Right lobe of liver (tissue), 6 donors: ENCODE results near the gene AP1B1. TPM values are rescaled to one million over a fixed set of nuclear protein-coding genes. Genes with fewer than 3 reads are reported as not detected.

Experiments
- ATAC-seq, 4 donors: fragments of 200-7000 bp; cut with Tn5 transposase; one replicate each; pipeline ENCODE4 v1.9.1; 2020; ENCODE audit warnings: mild to moderate bottlenecking in 4 of 4, moderate library complexity in 4 of 4
- DNase-seq, 3 donors: peaks; one replicate each; pipeline ENCODE4 v3.0.0-alpha.2; 2020
- H3K27ac ChIP-seq, 3 donors: fragments of 200-600 bp; one replicate each; pipeline ENCODE4 v1.8.0; 2022
- H3K27me3 ChIP-seq, 2 donors: fragments of 200-600 bp; one replicate each; pipeline ENCODE4 v1.8.0; 2022
- H3K36me3 ChIP-seq, 4 donors: fragments of 200-600 bp; sonication (generic) in 1 of 4; one replicate each; pipeline versions ENCODE4 v1.5.1 to v1.8.0; 2017 to 2022; ENCODE audit warnings: control low read depth in 1 of 4
- H3K4me1 ChIP-seq, 4 donors: fragments of 200-600 bp; sonication (generic) in 1 of 4; one replicate each; pipeline versions ENCODE4 v1.5.1 to v1.8.0; 2017 to 2022; ENCODE audit warnings: control low read depth in 1 of 4
- H3K4me3 ChIP-seq, 3 donors: fragments of 200-600 bp; one replicate each; pipeline ENCODE4 v1.8.0; 2022
- H3K9me3 ChIP-seq, 4 donors: fragments of 200-600 bp; sonication (generic) in 1 of 4; one replicate each; pipeline versions ENCODE4 v1.5.1 to v1.8.0; 2017 to 2022; ENCODE audit warnings: control low read depth in 1 of 4
- CTCF ChIP-seq, 4 donors: fragments of 200-600 bp in 3 of 4; fragments of 450-650 bp in 1 of 4; IDR thresholded peaks; one replicate each; pipeline versions ENCODE4 v1.5.1 to v1.8.0; 2016 to 2022; ENCODE audit warnings: antibody characterized with exemption in 4 of 4, mild to moderate bottlenecking in 2 of 4
- POLR2A ChIP-seq: fragments of 450-650 bp; IDR thresholded peaks from one replicate; pipeline ENCODE4 v1.6.1; 2017; ENCODE audit warnings: antibody characterized with exemption, mild to moderate bottlenecking
- WGBS: methylation state at CpG from one replicate; pipeline ENCODE4 v1.1.6; 2018; ENCODE audit warnings: low coverage, low lambda C conversion rate; ENCODE audit not compliant: insufficient coverage; ENCODE audit errors: missing lambda C conversion rate; 5-methylcytosine and 5-hydroxymethylcytosine counted together
- intact Hi-C, 2 donors: fragments of 100-400 bp; cut with DNase I; formaldehyde crosslinking; loops; one replicate each; pipeline versions ENCODE4 v1.11.2 to v1.14.1; 2022
- total RNA-seq, 6 experiments: library from RNA; depleted of rRNA in 2 of 6; stranded (reverse); fragments of >200 nt in 2 of 6; fragmentation: NEBNext Ultra II Directional in 3 of 6; extraction: Animal tissue kit (Norgen Biotek cat#: 25700) in 3 of 6; gene quantifications; one replicate each; pipeline versions ENCODE4 v1.1.0 to v1.2.4, GENCODE V29; 2016 to 2023
- donor health status: DM: no; HTN: yes; CAD: no.
- donor health status: DM: no; HTN: no; CAD: no.
- donor health status: DM: no; HTN: no; CAD: no.
- donor health status: DM: no; HTN: yes; CAD: no.
- donor health status: DM: no; HTN: yes; CAD: no.

Gene AP1B1
- total RNA-seq, 6 experiments from 2014 or later = 35.7 to 63.2 (median 44.4) TPM

- peak in 2 of 3 donors; percentile 42 to 52 for DNase-seq
- H3K27ac ChIP-seq = no peak overlapping the region
- peaks cover 0 to 12% (median 4%) of the 10 kb centered on the region in 4 donors for H3K4me1 ChIP-seq
- 14% methylated on average over 4 of the region's 69 CpGs for WGBS
- intact Hi-C loops = no loop called here
- H3K36me3 ChIP-seq = no peaks in the 10 kb centered on the region
- peak overlapping the region in 1 of 3 donors; percentile 31 for H3K4me3 ChIP-seq
- no peaks in the 10 kb centered on the region for H3K9me3 ChIP-seq
- TF ChIP-seq POLR2A (no peak), CTCF (IDR thresholded peaks at IDR 0.05) (no peak)
- peaks cover 0 to 9% of the 10 kb centered on the region in 2 donors for H3K27me3 ChIP-seq
- ATAC-seq = no peak
These were observed 73.7 kb downstream of the AP1B1 start for GRCh38 chr22:29314537-29315285.

GRCh38 chr22:29313576-29314466 is 74.5 kb downstream of the AP1B1 start:
- no peaks in the 10 kb centered on the region for H3K9me3 ChIP-seq
- H3K4me3 ChIP-seq = no peak overlapping the region
- no peak for ATAC-seq
- peaks cover 0 to 9% of the 10 kb centered on the region in 2 donors for H3K27me3 ChIP-seq
- no peak for TF ChIP-seq CTCF (IDR thresholded peaks at IDR 0.05)
- no peak for TF ChIP-seq POLR2A
- intact Hi-C loops = no loop called here
- no peak for DNase-seq
- no peaks in the 10 kb centered on the region for H3K36me3 ChIP-seq
- WGBS = 20% methylated on average over 27 of the region's 51 CpGs
- peaks cover 0 to 12% (median 4%) of the 10 kb centered on the region in 4 donors for H3K4me1 ChIP-seq
- no peak overlapping the region for H3K27ac ChIP-seq

GRCh38 chr22:29313126-29313575 is 75.2 kb downstream of the AP1B1 start:
- Histone ChIP-seq H3K27me3 (peaks cover 0 to 9% of the 10 kb centered on the region in 2 donors), H3K4me3 (no peak overlapping the region), H3K36me3 (no peaks in the 10 kb centered on the region), H3K4me1 (peaks cover 0 to 14% (median 5%) of the 10 kb centered on the region in 4 donors), H3K9me3 (no peaks in the 10 kb centered on the region), H3K27ac (no peak overlapping the region)
- peak in 1 of 3 donors; percentile 54 for DNase-seq
- TF ChIP-seq CTCF (IDR thresholded peaks at IDR 0.05) = peak; percentile 39 to 62 (median 48)
- no peak for TF ChIP-seq POLR2A
- ATAC-seq = peak in 1 of 4 donors; percentile 7
- intact Hi-C loops = no loop called here
- no CpG with 5 or more reads among the region's 44 CpGs for whole genome bisulfite sequencing

DNA sequence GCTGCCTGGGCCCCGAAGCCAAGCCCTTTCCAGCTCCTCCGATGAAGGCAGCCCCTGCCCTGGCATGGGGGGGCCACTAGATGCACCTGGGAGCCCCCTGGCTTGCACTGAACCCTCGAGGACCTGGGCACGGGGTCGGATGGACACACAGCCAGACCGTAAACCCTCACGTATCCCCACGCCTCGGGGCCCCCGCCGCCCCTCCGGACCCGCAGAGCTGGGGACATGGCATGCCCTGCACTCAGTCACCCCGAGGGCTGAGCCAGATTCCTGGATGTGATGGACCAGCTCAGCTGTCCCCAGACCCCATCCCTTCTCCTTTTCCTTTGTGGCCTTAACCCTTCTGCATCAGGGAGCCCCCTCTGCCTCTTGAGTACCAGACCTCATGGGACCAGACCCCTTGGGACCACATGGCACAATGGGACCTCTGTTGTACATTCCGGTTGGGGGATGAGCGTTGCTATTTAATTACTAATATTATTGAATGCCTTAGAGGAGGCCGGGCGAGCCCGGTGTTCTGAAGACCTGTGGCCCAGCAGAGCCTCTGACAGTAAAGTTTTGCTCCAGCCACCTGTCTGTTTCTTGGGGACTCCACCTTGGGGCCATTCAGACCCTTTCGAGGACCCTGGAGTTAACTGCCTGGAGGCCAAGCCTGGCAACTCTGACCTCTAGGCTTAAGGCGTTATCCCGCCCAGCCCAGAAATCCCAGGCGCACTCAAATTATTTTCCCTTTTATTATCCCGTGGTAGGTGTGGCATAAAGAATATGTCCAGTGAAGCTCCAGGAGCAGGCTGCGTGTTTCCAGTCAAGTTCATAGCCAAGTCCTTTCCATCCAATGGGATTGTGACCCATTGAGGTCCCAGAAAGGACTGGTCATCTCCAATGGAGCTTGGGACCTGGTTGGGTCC is 75.9 kb downstream of the AP1B1 start:
- WGBS = 85% methylated on average over 4 of the region's 25 CpGs
- Histone ChIP-seq H3K9me3 (no peaks in the 10 kb centered on the region), H3K4me3 (no peak overlapping the region), H3K4me1 (peaks cover 0 to 17% (median 7%) of the 10 kb centered on the region in 4 donors), H3K27ac (no peak overlapping the region), H3K36me3 (no peaks in the 10 kb centered on the region), H3K27me3 (peaks cover 0 to 9% of the 10 kb centered on the region in 2 donors)
- ATAC-seq (no peak), DNase-seq (peak in 1 of 3 donors; percentile 58)
- intact Hi-C loops = no loop called here
- TF ChIP-seq CTCF (IDR thresholded peaks at IDR 0.05) = no peak
